OCI-LY1 (cell line): ENCODE measurements around the gene FAM98B.
A peak's percentile ranks its signal among the peaks of the same experiment; 100 is the strongest.

ENCODE experiments used
- H2AFZ ChIP-seq: fragments of 200-600 bp; sonication (generic), shearing (Covaris generic); 2 replicates; pipeline ENCODE4 v1.6.0; 2014; ENCODE audit warnings: antibody characterized with exemption, mild to moderate bottlenecking, low read length
- H3F3A ChIP-seq: fragments of 200-600 bp; sonication (generic), shearing (Covaris generic); 2 replicates; pipeline ENCODE4 v1.6.0; 2014; ENCODE audit warnings: mild to moderate bottlenecking, antibody characterized with exemption, low read length, moderate library complexity; ENCODE audit not compliant: insufficient read depth
- H3K27ac ChIP-seq: fragments of 200-600 bp; sonication (generic); 2 replicates; pipeline ENCODE4 v1.5.1; 2014; ENCODE audit warnings: low read length, mixed run types, mild to moderate bottlenecking, low read depth; ENCODE audit not compliant: poor library complexity, severe bottlenecking
- H3K27me3 ChIP-seq: fragments of 200-600 bp; sonication (generic); 2 replicates; pipeline ENCODE4 v1.6.0; 2014; ENCODE audit warnings: antibody characterized with exemption, mild to moderate bottlenecking, low read length, moderate library complexity; ENCODE audit not compliant: insufficient read depth
- H3K36me3 ChIP-seq: fragments of 200-600 bp; sonication (generic); 2 replicates; pipeline ENCODE4 v1.6.1; 2014; ENCODE audit warnings: mild to moderate bottlenecking, antibody characterized with exemption, low read length, moderate library complexity, mixed read lengths; ENCODE audit not compliant: insufficient read depth
- H3K4me1 ChIP-seq: fragments of 200-600 bp; sonication (generic); 2 replicates; pipeline ENCODE4 v1.5.1; 2014; ENCODE audit warnings: mild to moderate bottlenecking, low read length, moderate library complexity; ENCODE audit not compliant: insufficient read depth, severe bottlenecking
- H3K4me2 ChIP-seq: fragments of 200-600 bp; sonication (generic), shearing (Covaris generic); 2 replicates; pipeline ENCODE4 v1.6.1; 2014; ENCODE audit warnings: low read length
- H3K4me3 ChIP-seq: fragments of 200-600 bp; sonication (generic); 2 replicates; pipeline ENCODE4 v1.5.1; 2014; ENCODE audit warnings: low read length, low read depth, mild to moderate bottlenecking, mixed read lengths; ENCODE audit not compliant: poor library complexity, severe bottlenecking
- H3K79me2 ChIP-seq: fragments of 200-600 bp; shearing (Covaris generic); 2 replicates; pipeline ENCODE4 v1.6.1; 2016; ENCODE audit warnings: mixed run types, low read length, mixed read lengths; ENCODE audit not compliant: insufficient read depth
- H3K9ac ChIP-seq: fragments of 200-600 bp; sonication (generic), shearing (Covaris generic); 2 replicates; pipeline ENCODE4 v1.6.1; 2014; ENCODE audit warnings: mild to moderate bottlenecking, low read length, mixed read lengths
- H3K9me2 ChIP-seq: fragments of 200-600 bp; sonication (generic), shearing (Covaris generic); 2 replicates; pipeline ENCODE4 v1.6.1; 2014; ENCODE audit warnings: low read depth, mild to moderate bottlenecking, low read length, mixed read lengths
- H3K9me3 ChIP-seq: fragments of 200-600 bp; shearing (Covaris generic); 2 replicates; pipeline ENCODE4 v1.6.1; 2014; ENCODE audit warnings: low read length, mixed read lengths
- H4K20me1 ChIP-seq: fragments of 200-600 bp; sonication (generic), shearing (Covaris generic); 2 replicates; pipeline ENCODE4 v1.6.0; 2016; ENCODE audit warnings: mild to moderate bottlenecking, low read length; ENCODE audit not compliant: insufficient read depth
- EZH2 ChIP-seq: fragments of 200-600 bp; sonication (generic), shearing (Covaris generic); IDR thresholded peaks from 2 replicates; pipeline ENCODE4 v1.8.0; 2017; ENCODE audit warnings: borderline replicate concordance, mixed run types, mild to moderate bottlenecking, antibody characterized with exemption, low read length, moderate library complexity, mixed read lengths
- TF ChIP-seq, protein P1 (sequence below): fragments of 200-600 bp; sonication (generic), shearing (Covaris generic); IDR thresholded peaks from 2 replicates; pipeline ENCODE4 v1.5.1; 2017; ENCODE audit warnings: mild to moderate bottlenecking, antibody characterized with exemption, low read length, moderate library complexity, mixed read lengths

FAM98B gene

DNA sequence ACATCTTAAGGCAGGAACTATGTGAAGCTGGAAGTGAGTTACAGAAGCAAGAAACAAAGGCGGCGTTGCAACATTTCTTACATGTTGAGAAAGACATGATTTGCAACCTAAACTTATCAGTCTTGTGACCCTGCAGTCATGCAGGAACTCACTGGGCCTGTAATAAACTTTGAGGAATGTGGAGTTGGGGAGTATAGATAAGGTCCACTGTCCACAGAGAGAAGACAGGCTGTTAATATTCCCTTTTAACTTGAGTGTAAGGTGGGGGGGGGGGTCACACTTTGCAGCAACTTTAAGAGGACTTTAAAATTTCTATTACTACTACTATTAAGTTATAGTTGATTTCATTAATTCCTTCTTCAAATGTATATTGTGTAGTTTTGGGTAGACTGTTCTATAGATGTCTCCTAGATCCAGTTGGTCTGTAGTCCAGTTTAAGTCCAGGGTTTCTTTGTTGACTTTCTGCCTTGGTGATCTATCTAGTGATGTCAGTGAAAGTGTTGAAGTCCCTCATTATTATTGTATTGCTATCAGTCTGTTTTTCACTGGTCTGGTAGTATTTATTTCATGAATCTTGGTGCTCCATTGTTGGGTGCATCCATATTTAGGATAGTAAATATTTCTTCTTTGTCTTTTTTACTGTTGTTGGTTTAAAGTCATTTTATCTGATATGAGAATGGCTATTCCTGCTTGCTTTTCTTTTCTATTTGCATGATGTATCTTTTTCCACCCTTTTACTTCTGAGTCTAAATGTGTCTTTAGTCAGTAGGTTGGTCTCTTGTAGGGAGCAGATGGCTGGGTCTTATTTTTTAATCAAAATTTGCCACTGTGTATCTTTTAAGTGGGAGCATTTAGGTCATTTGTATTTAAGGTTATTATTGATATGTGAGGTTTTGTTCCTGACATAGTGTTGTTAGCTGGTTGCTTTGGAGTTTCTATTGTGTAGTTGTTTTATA, 15.6 kb upstream of the FAM98B start:
- Histone ChIP-seq H2AFZ (no peak overlapping the region), H3K36me3 (no peaks in the 10 kb centered on the region), H3K27me3 (no peaks in the 10 kb centered on the region), H3K9me3 (no peaks in the 10 kb centered on the region), H3K79me2 (no peaks in the 10 kb centered on the region), H3K9ac (no peak overlapping the region), H3K27ac (no peak overlapping the region), H3K4me2 (no peak overlapping the region), H3F3A (no peaks in the 10 kb centered on the region), H3K9me2 (no peaks in the 10 kb centered on the region), H3K4me1 (peaks cover 3% of the 10 kb centered on the region), H3K4me3 (no peak overlapping the region), H4K20me1 (no peaks in the 10 kb centered on the region)
- no peak for TF ChIP-seq EZH2
- TF ChIP-seq, protein P1, sequence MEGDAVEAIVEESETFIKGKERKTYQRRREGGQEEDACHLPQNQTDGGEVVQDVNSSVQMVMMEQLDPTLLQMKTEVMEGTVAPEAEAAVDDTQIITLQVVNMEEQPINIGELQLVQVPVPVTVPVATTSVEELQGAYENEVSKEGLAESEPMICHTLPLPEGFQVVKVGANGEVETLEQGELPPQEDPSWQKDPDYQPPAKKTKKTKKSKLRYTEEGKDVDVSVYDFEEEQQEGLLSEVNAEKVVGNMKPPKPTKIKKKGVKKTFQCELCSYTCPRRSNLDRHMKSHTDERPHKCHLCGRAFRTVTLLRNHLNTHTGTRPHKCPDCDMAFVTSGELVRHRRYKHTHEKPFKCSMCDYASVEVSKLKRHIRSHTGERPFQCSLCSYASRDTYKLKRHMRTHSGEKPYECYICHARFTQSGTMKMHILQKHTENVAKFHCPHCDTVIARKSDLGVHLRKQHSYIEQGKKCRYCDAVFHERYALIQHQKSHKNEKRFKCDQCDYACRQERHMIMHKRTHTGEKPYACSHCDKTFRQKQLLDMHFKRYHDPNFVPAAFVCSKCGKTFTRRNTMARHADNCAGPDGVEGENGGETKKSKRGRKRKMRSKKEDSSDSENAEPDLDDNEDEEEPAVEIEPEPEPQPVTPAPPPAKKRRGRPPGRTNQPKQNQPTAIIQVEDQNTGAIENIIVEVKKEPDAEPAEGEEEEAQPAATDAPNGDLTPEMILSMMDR: no peak

DNA sequence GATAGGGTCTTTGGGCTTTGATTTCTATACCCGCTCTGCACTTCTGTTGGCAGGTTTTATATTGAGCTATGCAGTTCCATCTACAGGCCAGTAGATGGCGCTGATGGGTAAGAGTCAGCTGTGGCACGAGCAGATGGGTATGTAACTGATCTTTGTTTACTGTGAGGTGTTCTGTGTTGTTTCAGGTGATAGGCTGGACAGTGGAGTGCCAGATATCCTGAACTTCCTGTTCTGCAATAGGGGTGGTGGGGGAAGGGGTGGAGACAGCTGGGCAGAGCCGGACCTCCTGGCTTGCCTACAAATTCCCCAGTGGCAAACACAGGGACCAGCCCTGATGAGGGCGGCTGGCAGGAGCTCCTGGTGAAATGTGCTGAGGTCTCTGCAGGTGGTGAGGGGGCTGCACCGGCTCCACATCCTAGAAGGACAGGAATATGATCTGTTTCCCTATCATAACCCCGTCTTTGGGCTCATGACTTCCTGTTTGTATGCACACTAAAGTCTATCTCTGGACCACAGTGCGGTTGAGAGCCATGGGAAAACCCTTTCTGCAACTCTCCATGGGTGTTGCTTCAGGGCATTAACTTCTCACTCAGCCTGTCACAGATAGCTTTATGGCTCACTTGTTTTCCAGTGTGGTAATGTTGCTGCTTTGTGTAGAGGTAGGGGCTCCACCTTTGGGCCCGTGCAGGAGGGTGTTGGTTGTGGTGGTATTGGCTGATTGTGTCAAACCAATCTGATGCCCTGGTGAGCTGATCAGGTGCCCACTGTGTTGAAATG, 13.4 kb upstream of the FAM98B start:
- no peak overlapping the region for H3K9ac ChIP-seq
- peaks cover 3% of the 10 kb centered on the region for H3K4me1 ChIP-seq
- no peak overlapping the region for H2AFZ ChIP-seq

DNA sequence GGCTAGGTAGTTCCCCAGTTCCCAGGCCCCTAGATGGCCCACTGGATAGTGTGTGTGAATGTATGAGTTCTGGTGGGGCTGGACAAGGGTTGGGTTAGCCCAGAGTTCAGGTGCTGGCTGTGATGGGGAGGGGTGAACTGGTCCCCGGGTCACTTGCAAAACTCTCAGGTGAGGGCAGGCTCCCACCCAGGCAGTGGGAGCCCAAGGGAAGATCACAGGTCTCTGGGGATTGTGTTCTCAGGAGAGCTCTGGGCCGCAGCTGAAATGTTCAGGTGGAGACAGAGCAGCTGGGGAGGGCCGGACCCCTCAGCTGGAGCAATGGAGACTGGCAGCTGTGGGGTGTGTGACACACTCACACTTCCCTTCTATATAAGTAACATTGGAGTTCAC, 12.8 kb upstream of the FAM98B start:
- Histone ChIP-seq H2AFZ (no peak overlapping the region), H3F3A (no peaks in the 10 kb centered on the region), H3K27me3 (no peaks in the 10 kb centered on the region), H3K4me3 (no peak overlapping the region), H3K4me1 (peaks cover 3% of the 10 kb centered on the region), H4K20me1 (no peaks in the 10 kb centered on the region), H3K9me2 (no peaks in the 10 kb centered on the region), H3K27ac (no peak overlapping the region), H3K9me3 (no peaks in the 10 kb centered on the region), H3K9ac (no peak overlapping the region), H3K36me3 (no peaks in the 10 kb centered on the region), H3K4me2 (no peak overlapping the region), H3K79me2 (no peaks in the 10 kb centered on the region)
- TF ChIP-seq EZH2: no peak
- TF ChIP-seq, protein P1: no peak

More for the DNA sequence above, 13.4 kb upstream of the FAM98B start:
- no peaks in the 10 kb centered on the region for H3K9me2 ChIP-seq
- no peaks in the 10 kb centered on the region for H3K79me2 ChIP-seq
- no peaks in the 10 kb centered on the region for H3K9me3 ChIP-seq
- H3K36me3 ChIP-seq: no peaks in the 10 kb centered on the region
- H3K27me3 ChIP-seq: no peaks in the 10 kb centered on the region
- no peak overlapping the region for H3K4me3 ChIP-seq
- H4K20me1 ChIP-seq: no peaks in the 10 kb centered on the region
- H3K27ac ChIP-seq: no peak overlapping the region
- H3F3A ChIP-seq: no peaks in the 10 kb centered on the region
- TF ChIP-seq, protein P1: peak; percentile 95
- no peak for TF ChIP-seq EZH2
- H3K4me2 ChIP-seq: no peak overlapping the region
